Brain microvascular endothelial cell (primary cell): ENCODE results near the gene MINK1.

Experiments
- DNase-seq: peaks from one replicate; pipeline ENCODE4 v3.0.0-alpha.2; 2020
- H3K27ac ChIP-seq: fragments of 250-450 bp; sonication (Bioruptor Pico); 2 replicates; pipeline ENCODE4 v1.5.1; 2020; ENCODE audit warnings: mild to moderate bottlenecking, moderate library complexity
- H3K27me3 ChIP-seq: fragments of 250-450 bp; sonication (Bioruptor Pico); replicated peaks from 2 replicates; pipeline ENCODE4 v1.5.1; 2020; ENCODE audit warnings: mild to moderate bottlenecking
- H3K36me3 ChIP-seq: fragments of 250-450 bp; sonication (Bioruptor Pico); replicated peaks from 2 replicates; pipeline ENCODE4 v1.5.1; 2020; ENCODE audit warnings: mild to moderate bottlenecking
- H3K4me3 ChIP-seq: 2 replicates; pipeline ENCODE4 v1.5.1; 2011; ENCODE audit warnings: low read depth, mild to moderate bottlenecking, control low read depth, low read length, moderate library complexity
- CTCF ChIP-seq: IDR thresholded peaks from 2 replicates; pipeline ENCODE4 v1.5.1; 2011; ENCODE audit warnings: low read depth, mild to moderate bottlenecking, moderate library complexity, low read length, control low read depth, inconsistent platforms; ENCODE audit errors: missing control alignments
- in situ Hi-C: cut with HindIII; loops from 2 replicates; pipeline ENCODE4 v1.10.0; 2017; ENCODE audit warnings: low sequenced_read_pairs, low pct_ligation_motif_present

MINK1 gene

DNA sequence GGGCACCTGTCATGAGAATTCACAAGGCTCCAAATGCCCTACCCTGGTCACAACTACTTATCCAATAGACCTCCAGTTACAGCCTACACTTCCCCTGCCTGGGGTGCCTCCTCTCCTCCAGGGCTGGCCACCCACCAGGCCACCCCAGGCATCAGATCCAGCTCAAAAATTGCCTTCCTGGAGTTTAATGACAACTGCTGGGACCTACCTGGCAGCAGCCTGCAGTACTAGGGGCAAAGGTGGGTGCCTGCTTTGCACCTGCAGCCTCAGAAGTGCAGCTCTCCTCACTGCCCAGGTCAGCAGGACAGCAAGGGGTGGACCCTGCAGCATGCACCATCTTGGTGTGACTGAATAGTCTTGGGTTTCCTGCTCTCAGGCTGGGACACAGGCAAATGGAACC, 102.5 kb downstream of the MINK1 start:
- Histone ChIP-seq H3K36me3 (peaks cover 14% of the 10 kb centered on the region), H3K4me3 (no peak overlapping the region), H3K27ac (no peak overlapping the region), H3K27me3 (no peaks in the 10 kb centered on the region)
- DNase-seq, result no peak
- TF ChIP-seq CTCF, result no peak
- in situ Hi-C loops, result no loop called here

GRCh38 chr17:4936436-4936835, 103.3 kb downstream of the MINK1 start:
- peaks cover 14% of the 10 kb centered on the region for H3K36me3 ChIP-seq

DNA sequence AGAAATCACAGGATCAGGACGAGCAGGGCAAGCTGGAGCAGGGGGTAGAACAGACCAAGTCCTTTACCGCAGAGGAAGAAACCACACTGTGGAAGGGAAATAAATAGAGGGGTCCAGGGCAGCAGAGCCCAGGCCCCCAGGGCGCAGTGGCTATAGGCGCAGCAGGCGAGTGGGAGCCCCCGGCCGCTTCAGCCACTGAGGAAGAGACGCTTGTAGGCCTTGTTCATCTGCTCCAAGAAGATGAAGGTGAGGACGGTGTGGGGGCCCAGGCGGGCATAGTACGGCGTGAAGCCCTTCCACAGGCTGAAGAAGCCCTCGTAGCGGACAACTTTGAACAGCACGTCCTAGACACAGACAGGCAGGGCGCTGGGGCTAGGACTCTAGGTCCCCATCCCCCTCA, 104.4 kb downstream of the MINK1 start:
- no peak for TF ChIP-seq CTCF
- Histone ChIP-seq H3K27ac (no peak overlapping the region), H3K36me3 (peaks cover 17% of the 10 kb centered on the region), H3K27me3 (no peaks in the 10 kb centered on the region), H3K4me3 (no peak overlapping the region)
- in situ Hi-C loops, result no loop called here
- DNase-seq, result no peak

More at GRCh38 chr17:4936436-4936835, 103.3 kb downstream of the MINK1 start:
- Histone ChIP-seq H3K27ac (no peak overlapping the region), H3K4me3 (no peak overlapping the region), H3K27me3 (no peaks in the 10 kb centered on the region)
- TF ChIP-seq CTCF, result no peak
- in situ Hi-C loops, result no loop called here
- DNase-seq, result no peak

GRCh38 chr17:4938069-4938491, 104.9 kb downstream of the MINK1 start:
- no peaks in the 10 kb centered on the region for H3K27me3 ChIP-seq
- no peak overlapping the region for H3K27ac ChIP-seq
- TF ChIP-seq CTCF, result no peak
- no peak overlapping the region for H3K4me3 ChIP-seq
- no peak for DNase-seq
- in situ Hi-C loops, result no loop called here
- H3K36me3 ChIP-seq, result peaks cover 22% of the 10 kb centered on the region

GRCh38 chr17:4938688-4939545, 105.8 kb downstream of the MINK1 start:
- no peak for DNase-seq
- Histone ChIP-seq H3K4me3 (peak overlapping the region; percentile 85), H3K27me3 (no peaks in the 10 kb centered on the region), H3K36me3 (peaks cover 30% of the 10 kb centered on the region), H3K27ac (peak overlapping the region; percentile 63)
- in situ Hi-C loops, result no loop called here
- no peak for TF ChIP-seq CTCF

DNA sequence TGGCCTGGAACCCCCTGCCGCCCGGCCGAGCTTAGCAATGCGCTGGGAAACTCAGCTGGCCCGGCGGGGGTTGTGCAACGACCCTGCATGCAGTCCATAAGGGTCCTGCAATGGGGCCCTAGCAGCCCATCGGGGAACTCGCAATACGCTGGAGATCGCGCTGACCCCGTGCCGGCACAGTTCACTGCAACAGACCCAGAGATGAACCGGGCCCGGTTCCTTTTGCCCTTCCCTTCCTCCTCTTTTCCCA, 106.3 kb downstream of the MINK1 start:
- no peaks in the 10 kb centered on the region for H3K27me3 ChIP-seq
- peak overlapping the region; percentile 85 for H3K4me3 ChIP-seq
- TF ChIP-seq CTCF, result no peak
- in situ Hi-C loops, result no loop called here
- H3K36me3 ChIP-seq, result peaks cover 36% of the 10 kb centered on the region
- DNase-seq, result no peak
- H3K27ac ChIP-seq, result peak overlapping the region; percentile 63
